Measurements from ENCODE around the gene GLUL.

Gene GLUL

GRCh38 chr1:182388392-182389134 lies 3.0 kb downstream of the GLUL start:
- no peak for DNase-seq (ENCODE audit: low read depth in 2 of 2)
- H3K4me3 ChIP-seq (replicated peaks in 1 of 2; ENCODE audit: low read depth in 2 of 2, low read length in 2 of 2), result peak overlapping the region in 1 of 2 donors; percentile 88
- no peak for TF ChIP-seq CTCF (IDR thresholded peaks at IDR 0.05; ENCODE audit: low read depth, low read length)

DNA sequence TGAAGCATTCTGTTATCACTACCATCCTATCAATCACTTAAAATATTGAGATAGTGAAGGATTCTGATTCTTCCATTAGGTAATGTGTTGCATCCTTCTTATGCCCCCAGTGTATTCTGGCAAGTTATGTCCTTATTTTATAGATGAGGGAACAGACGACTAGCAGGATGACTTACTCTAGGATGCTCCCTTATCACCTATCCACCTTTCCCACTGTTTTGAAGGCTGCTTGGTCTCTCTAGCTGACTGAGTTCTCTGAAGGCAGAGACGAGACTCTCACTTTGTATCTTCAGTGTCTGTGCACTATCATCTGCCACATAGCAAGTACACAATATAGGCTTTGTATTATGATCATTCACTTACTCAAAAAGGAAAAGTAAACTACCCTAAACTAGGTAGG lies 4.0 kb downstream of the GLUL start:
- DNase-seq (ENCODE audit: low read depth in 2 of 2), result no peak
- TF ChIP-seq CTCF (IDR thresholded peaks at IDR 0.05; ENCODE audit: low read depth, low read length), result no peak
- H3K4me3 ChIP-seq (replicated peaks in 1 of 2; ENCODE audit: low read depth in 2 of 2, low read length in 2 of 2), result no peak overlapping the region

DNA sequence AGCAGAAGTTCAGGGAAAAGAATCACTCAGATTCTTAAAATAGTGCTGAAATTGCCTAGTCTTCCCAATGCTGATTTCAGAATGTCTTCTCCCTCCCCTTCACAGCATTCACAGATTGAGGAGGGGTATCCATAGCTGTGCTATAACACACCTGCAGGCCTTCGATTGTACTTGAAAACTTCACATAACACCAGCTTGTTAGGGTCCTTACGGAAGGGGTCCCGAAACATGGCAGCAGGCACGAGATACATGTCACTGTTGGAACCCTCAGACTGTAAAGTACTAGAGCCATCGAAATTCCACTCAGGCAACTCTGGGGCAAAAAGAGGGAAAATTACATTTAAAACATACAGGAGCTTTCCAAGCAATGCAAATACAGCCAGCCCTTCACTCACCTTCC lies 4.6 kb downstream of the GLUL start:
- H3K4me3 ChIP-seq (replicated peaks in 1 of 2; ENCODE audit: low read depth in 2 of 2, low read length in 2 of 2), result no peak overlapping the region
- DNase-seq (ENCODE audit: low read depth in 2 of 2), result no peak
- no peak for TF ChIP-seq CTCF (IDR thresholded peaks at IDR 0.05; ENCODE audit: low read depth, low read length)

DNA sequence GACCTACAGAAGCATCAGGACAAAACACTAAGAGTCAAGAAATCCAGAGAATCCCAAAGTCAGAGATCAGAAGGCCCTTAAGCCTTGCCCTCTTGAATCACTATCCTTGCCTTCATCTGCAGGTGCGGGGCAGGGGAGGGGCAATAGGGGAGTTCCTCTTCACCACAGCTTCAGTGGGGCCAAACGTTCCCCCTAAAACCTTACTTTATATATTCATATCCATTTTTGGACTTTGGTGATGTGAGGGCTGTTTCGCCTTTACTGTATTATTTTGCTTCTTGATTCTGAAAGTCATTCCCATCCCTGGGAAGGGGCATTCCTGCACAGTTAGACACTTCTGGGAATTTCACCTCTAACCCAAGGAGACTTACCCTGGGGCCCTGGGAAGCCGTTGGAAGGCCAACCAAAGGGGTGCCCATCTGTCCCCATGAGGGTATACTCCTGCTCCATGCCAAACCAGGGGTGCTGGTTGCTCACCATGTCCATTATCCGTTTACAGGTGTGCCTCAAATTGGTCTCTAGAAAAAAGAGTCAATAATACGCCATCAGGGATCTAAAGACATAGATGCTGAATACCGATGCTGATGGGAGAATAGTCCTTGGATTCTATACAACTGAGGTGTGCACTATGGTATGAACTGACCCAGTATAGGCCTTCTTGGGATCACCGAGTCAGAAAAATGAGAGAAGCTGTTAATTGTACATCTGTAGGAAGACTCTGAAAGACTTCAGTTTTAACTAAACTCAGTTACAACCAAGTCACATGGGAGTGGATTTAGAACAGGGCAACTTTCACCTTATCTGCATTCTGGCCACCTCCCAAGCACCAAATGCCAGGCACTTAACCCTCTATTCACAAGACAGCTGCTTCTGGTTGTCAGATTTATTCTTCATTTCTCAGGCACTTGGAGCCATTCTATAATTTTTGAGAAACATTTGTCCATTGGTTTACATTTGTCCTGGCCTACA lies 5.4 kb downstream of the GLUL start:
- no peak for TF ChIP-seq CTCF (IDR thresholded peaks at IDR 0.05; ENCODE audit: low read depth, low read length)
- no peak for DNase-seq (ENCODE audit: low read depth in 2 of 2)
- no peak overlapping the region for H3K4me3 ChIP-seq (replicated peaks in 1 of 2; ENCODE audit: low read depth in 2 of 2, low read length in 2 of 2)

DNA sequence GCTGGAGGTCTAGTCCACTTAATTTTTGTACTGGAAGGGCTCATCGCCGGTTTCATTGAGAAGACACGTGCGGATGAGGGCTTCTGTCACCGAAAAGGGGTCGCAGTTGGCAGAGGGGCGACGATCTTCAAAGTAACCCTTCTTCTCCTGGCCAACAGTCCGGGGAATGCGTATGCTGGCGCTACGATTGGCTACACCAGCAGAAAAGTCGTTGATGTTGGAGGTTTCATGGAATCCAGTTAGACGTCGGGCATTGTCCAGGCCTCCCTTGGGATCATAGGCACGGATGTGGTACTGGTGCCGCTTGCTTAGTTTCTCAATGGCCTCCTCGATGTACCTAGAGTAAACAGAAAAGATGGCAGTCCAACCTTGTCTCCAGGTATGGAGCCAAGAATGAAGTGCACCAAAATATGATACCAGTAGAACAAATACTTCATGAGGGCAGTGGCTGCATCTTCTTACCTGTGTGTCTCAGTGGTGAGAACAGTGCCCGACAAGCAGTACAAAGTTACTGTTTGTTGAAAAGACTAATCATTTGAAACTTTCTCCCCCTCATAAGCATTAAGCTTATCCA lies 7.1 kb downstream of the GLUL start:
- no peak for DNase-seq (ENCODE audit: low read depth in 2 of 2)
- TF ChIP-seq CTCF (IDR thresholded peaks at IDR 0.05; ENCODE audit: low read depth, low read length), result no peak
- no peak overlapping the region for H3K4me3 ChIP-seq (replicated peaks in 1 of 2; ENCODE audit: low read depth in 2 of 2, low read length in 2 of 2)

DNA sequence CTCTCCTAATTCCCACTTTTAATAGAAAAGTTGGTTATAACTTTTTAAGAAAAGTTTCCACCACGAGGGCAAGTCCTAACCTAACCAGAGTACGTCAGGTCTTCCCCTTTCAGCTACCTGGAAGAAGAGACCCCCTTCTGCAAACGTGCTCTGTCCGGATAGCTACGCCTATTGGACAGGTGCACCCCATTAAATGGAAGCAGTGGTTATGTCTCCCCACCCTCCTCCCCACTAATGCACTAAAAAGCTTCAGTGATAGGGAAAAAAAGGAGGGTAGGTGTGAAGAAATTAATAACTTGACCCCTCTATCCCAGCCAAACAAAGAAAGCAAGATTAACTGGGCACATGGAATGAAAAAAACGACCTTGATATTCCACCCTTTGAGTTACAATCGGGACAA lies 7.7 kb downstream of the GLUL start:
- no peak overlapping the region for H3K4me3 ChIP-seq (replicated peaks in 1 of 2; ENCODE audit: low read depth in 2 of 2, low read length in 2 of 2)
- DNase-seq (ENCODE audit: low read depth in 2 of 2), result no peak
- TF ChIP-seq CTCF (IDR thresholded peaks at IDR 0.05; ENCODE audit: low read depth, low read length), result no peak

Measured in cardiac fibroblast (primary cell).